ENCODE results near the gene TLE4. TPM values are rescaled to one million over a fixed set of nuclear protein-coding genes. Genes with fewer than 3 reads are reported as not detected.
"Not testable (repeated sequence)": the region's sequence is repeated elsewhere in the genome, so short reads cannot be mapped to it uniquely, and the experiment has no call there.

TLE4 gene
- total and polyA plus RNA-seq, 2 donors from 2014 or later: 5.5 to 35.7 TPM

- intact Hi-C loops (cut with DNase I): no loop called here
- Histone ChIP-seq H3K9ac (ENCODE audit: low read length in 3 of 3) (no peak overlapping the region), H3K4me3 (ENCODE audit: low read length in 3 of 3) (no peak overlapping the region), H3K4me1 (ENCODE audit: control insufficient read depth in 2 of 3, insufficient read depth in 2 of 3, low read depth in 1 of 3, low read length in 3 of 3) (no peaks in the 10 kb centered on the region), H3K27me3 (ENCODE audit: control insufficient read depth, insufficient read depth, low read length) (no peaks in the 10 kb centered on the region), H3K9me3 (ENCODE audit: control insufficient read depth in 2 of 3, insufficient read depth in 1 of 3, low read length in 3 of 3) (no peaks in the 10 kb centered on the region), H3K27ac (ENCODE audit: low read depth in 2 of 2, low read length in 2 of 2) (no peak overlapping the region), H3K36me3 (ENCODE audit: control insufficient read depth in 2 of 3, insufficient read depth in 3 of 3, low read length in 3 of 3) (no peaks in the 10 kb centered on the region)
- TF ChIP-seq CTCF (IDR thresholded peaks at IDR 0.05; ENCODE audit: borderline replicate concordance, extremely low read depth, insufficient read depth): no peak
- DNase-seq: no peak
- FAIRE-seq: no peak
Observed at GRCh38 chr9:79542735-79543620, 28.8 kb upstream of the TLE4 start.

GRCh38 chr9:79544375-79544774 is 27.4 kb upstream of the TLE4 start:
- H3K4me3 ChIP-seq (ENCODE audit: low read length in 3 of 3); H3K27ac ChIP-seq (ENCODE audit: low read depth in 2 of 2, low read length in 2 of 2); H3K27me3 ChIP-seq (ENCODE audit: control insufficient read depth, insufficient read depth, low read length); FAIRE-seq; H3K9ac ChIP-seq (ENCODE audit: low read length in 3 of 3); H3K36me3 ChIP-seq (ENCODE audit: control insufficient read depth in 2 of 3, insufficient read depth in 3 of 3, low read length in 3 of 3); H3K9me3 ChIP-seq (ENCODE audit: control insufficient read depth in 2 of 3, insufficient read depth in 1 of 3, low read length in 3 of 3); H3K4me1 ChIP-seq (ENCODE audit: control insufficient read depth in 2 of 3, insufficient read depth in 2 of 3, low read depth in 1 of 3, low read length in 3 of 3); intact Hi-C loops (cut with DNase I); DNase-seq: not testable (repeated sequence)

GRCh38 chr9:79551586-79551985 is 20.2 kb upstream of the TLE4 start:
- Histone ChIP-seq H3K4me3 (ENCODE audit: low read length in 3 of 3) (no peak overlapping the region), H3K36me3 (ENCODE audit: control insufficient read depth in 2 of 3, insufficient read depth in 3 of 3, low read length in 3 of 3) (no peaks in the 10 kb centered on the region), H3K9ac (ENCODE audit: low read length in 3 of 3) (no peak overlapping the region), H3K4me1 (ENCODE audit: control insufficient read depth in 2 of 3, insufficient read depth in 2 of 3, low read depth in 1 of 3, low read length in 3 of 3) (no peaks in the 10 kb centered on the region), H3K27ac (ENCODE audit: low read depth in 2 of 2, low read length in 2 of 2) (no peak overlapping the region), H3K9me3 (ENCODE audit: control insufficient read depth in 2 of 3, insufficient read depth in 1 of 3, low read length in 3 of 3) (peaks cover 0 to 10% (median 2%) of the 10 kb centered on the region in 3 donors), H3K27me3 (ENCODE audit: control insufficient read depth, insufficient read depth, low read length) (no peaks in the 10 kb centered on the region)
- intact Hi-C loops (cut with DNase I): no loop called here
- no peak for FAIRE-seq
- no peak for TF ChIP-seq CTCF (IDR thresholded peaks at IDR 0.05; ENCODE audit: borderline replicate concordance, extremely low read depth, insufficient read depth)
- no peak for DNase-seq

GRCh38 chr9:79551994-79552393 is 19.8 kb upstream of the TLE4 start:
- intact Hi-C loops (cut with DNase I): no loop called here
- TF ChIP-seq CTCF (IDR thresholded peaks at IDR 0.05; ENCODE audit: borderline replicate concordance, extremely low read depth, insufficient read depth): no peak

More at GRCh38 chr9:79551994-79552393, 19.8 kb upstream of the TLE4 start:
- FAIRE-seq (no peak), DNase-seq (no peak)
- no peak overlapping the region for H3K9ac ChIP-seq (ENCODE audit: low read length in 3 of 3)
- no peaks in the 10 kb centered on the region for H3K27me3 ChIP-seq (ENCODE audit: control insufficient read depth, insufficient read depth, low read length)
- H3K9me3 ChIP-seq (ENCODE audit: control insufficient read depth in 2 of 3, insufficient read depth in 1 of 3, low read length in 3 of 3): peaks cover 0 to 10% (median 2%) of the 10 kb centered on the region in 3 donors
- no peaks in the 10 kb centered on the region for H3K4me1 ChIP-seq (ENCODE audit: control insufficient read depth in 2 of 3, insufficient read depth in 2 of 3, low read depth in 1 of 3, low read length in 3 of 3)
- H3K36me3 ChIP-seq (ENCODE audit: control insufficient read depth in 2 of 3, insufficient read depth in 3 of 3, low read length in 3 of 3): no peaks in the 10 kb centered on the region
- H3K4me3 ChIP-seq (ENCODE audit: low read length in 3 of 3): no peak overlapping the region
- no peak overlapping the region for H3K27ac ChIP-seq (ENCODE audit: low read depth in 2 of 2, low read length in 2 of 2)
